ENCODE measurements around the gene IRS1.
A peak's percentile ranks its signal among the peaks of the same experiment; 100 is the strongest.

DNA sequence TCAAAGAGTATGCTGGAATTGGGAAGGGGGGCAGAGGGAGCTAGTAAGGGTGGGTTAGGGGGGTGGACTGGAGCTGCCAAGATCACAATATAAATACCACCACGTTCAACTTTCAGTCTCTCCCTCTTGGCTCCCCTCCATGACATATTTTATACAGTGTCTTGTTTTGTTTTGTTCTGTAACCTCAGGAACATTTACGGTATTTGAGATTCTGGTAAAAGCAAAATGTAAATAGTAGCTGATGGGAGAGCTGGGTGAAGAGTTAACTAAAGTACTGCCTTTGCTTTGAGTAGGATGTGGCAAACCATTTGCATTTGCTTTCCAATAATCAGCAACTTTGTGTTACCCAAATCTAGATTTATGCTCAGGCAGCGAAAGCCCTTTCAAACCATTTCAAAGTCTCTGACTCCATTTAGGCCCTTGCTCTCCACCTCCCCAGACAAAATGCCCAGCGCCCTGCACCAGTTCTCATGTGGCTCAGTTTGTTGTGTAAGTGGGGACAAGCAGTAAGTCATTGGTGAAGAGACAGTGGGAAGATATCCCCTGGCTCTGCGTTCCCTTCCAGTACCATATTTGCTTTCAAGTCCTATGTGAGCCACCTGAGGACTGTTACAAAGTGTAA lies 17.4 kb downstream of the IRS1 start:
- TF ChIP-seq RFX5 (IDR thresholded peaks at IDR 0.05; ENCODE audit: low read depth, low read length) (no peak), MAZ (IDR thresholded peaks at IDR 0.05; ENCODE audit: borderline replicate concordance, low read depth, low read length) (no peak), POLR2A (IDR thresholded peaks at IDR 0.05; ENCODE audit: low read depth, low read length) (0 out of 2 replicates have a peak, but pooled peaks have one; percentile 32), SMC3 (IDR thresholded peaks at IDR 0.05; ENCODE audit: low read depth, low read length) (no peak), CEBPB (IDR thresholded peaks at IDR 0.05; ENCODE audit: low read depth, low read length) (no peak), MXI1 (IDR thresholded peaks at IDR 0.05; ENCODE audit: borderline replicate concordance, low read depth, low read length) (no peak)
- TF ChIP-seq, protein P1, sequence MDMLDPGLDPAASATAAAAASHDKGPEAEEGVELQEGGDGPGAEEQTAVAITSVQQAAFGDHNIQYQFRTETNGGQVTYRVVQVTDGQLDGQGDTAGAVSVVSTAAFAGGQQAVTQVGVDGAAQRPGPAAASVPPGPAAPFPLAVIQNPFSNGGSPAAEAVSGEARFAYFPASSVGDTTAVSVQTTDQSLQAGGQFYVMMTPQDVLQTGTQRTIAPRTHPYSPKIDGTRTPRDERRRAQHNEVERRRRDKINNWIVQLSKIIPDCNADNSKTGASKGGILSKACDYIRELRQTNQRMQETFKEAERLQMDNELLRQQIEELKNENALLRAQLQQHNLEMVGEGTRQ (IDR thresholded peaks at IDR 0.05; ENCODE audit: low read depth, low read length), result no peak
- TF ChIP-seq, protein P2, sequence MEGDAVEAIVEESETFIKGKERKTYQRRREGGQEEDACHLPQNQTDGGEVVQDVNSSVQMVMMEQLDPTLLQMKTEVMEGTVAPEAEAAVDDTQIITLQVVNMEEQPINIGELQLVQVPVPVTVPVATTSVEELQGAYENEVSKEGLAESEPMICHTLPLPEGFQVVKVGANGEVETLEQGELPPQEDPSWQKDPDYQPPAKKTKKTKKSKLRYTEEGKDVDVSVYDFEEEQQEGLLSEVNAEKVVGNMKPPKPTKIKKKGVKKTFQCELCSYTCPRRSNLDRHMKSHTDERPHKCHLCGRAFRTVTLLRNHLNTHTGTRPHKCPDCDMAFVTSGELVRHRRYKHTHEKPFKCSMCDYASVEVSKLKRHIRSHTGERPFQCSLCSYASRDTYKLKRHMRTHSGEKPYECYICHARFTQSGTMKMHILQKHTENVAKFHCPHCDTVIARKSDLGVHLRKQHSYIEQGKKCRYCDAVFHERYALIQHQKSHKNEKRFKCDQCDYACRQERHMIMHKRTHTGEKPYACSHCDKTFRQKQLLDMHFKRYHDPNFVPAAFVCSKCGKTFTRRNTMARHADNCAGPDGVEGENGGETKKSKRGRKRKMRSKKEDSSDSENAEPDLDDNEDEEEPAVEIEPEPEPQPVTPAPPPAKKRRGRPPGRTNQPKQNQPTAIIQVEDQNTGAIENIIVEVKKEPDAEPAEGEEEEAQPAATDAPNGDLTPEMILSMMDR (conservative IDR thresholded peaks at IDR 0.05; ENCODE audit: low read depth, low read length), result no peak

Data from IMR-90 (cell line).